ENCODE measurements around the gene MRPL49.

DNA sequence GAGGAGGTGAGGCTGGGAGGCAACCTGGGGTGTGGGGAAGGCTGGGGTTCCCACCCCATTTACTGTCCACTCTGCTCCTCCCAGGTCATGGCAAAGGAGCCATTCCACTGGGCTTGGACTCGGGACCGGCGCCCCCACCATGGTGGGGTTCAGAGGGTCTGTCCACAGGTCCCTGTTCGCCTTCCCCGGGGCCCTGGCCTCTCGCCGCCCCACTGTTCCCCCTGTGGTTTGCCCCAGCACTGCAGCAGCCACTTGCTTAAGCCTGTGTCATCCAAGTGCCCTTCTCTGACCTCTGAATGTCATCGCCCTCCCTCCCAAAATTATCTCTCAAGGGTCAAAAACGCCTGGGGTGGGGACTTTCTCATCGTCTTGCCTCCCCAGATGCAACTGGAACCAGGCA, 50.5 kb downstream of the MRPL49 start:
- TF ChIP-seq POLR2A (IDR thresholded peaks at IDR 0.05; ENCODE audit: low read depth, low read length) (no peak), FOS (IDR thresholded peaks at IDR 0.05; ENCODE audit: borderline replicate concordance, insufficient read depth, low read length) (no peak), MYC (IDR thresholded peaks at IDR 0.05; ENCODE audit: low read depth, low read length) (no peak), CTCF (IDR thresholded peaks at IDR 0.05; ENCODE audit: extremely low read depth in 1 of 2, insufficient read depth in 1 of 2, low read depth in 1 of 2, low read length in 2 of 2) (no peak), POLR2AphosphoS5 (IDR thresholded peaks at IDR 0.05; ENCODE audit: insufficient read depth, low read depth, low read length) (no peak), EZH2 (IDR thresholded peaks at IDR 0.05; ENCODE audit: borderline replicate concordance, low read depth, low read length, severe bottlenecking) (no peak), JUN (IDR thresholded peaks at IDR 0.05; ENCODE audit: borderline replicate concordance, insufficient read depth, insufficient read length, low read depth) (no peak), GATA2 (IDR thresholded peaks at IDR 0.05; ENCODE audit: insufficient read depth, insufficient read length, low read depth, low read length) (no peak)
- TF ChIP-seq, protein P1, sequence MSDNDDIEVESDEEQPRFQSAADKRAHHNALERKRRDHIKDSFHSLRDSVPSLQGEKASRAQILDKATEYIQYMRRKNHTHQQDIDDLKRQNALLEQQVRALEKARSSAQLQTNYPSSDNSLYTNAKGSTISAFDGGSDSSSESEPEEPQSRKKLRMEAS (IDR thresholded peaks at IDR 0.05; ENCODE audit: insufficient read depth, insufficient read length): no peak
